A673 (cell line): ENCODE results near the gene NPEPL1.

Experiments
- EZH2 ChIP-seq: fragments of 200-600 bp; sonication (generic); IDR thresholded peaks from 2 replicates; pipeline ENCODE4 v1.6.1; 2017; ENCODE audit warnings: borderline replicate concordance, low read depth, mild to moderate bottlenecking, mixed read lengths, antibody characterized with exemption, low read length; ENCODE audit not compliant: poor library complexity, severe bottlenecking
- TF ChIP-seq, protein P1 (sequence below): fragments of 300-800, 200-600 bp; sonication (generic); conservative IDR thresholded peaks from 2 replicates; pipeline ENCODE4 v1.5.1; 2017; ENCODE audit warnings: low read depth, mild to moderate bottlenecking, antibody characterized with exemption, low read length, moderate library complexity, mixed read lengths

DNA sequence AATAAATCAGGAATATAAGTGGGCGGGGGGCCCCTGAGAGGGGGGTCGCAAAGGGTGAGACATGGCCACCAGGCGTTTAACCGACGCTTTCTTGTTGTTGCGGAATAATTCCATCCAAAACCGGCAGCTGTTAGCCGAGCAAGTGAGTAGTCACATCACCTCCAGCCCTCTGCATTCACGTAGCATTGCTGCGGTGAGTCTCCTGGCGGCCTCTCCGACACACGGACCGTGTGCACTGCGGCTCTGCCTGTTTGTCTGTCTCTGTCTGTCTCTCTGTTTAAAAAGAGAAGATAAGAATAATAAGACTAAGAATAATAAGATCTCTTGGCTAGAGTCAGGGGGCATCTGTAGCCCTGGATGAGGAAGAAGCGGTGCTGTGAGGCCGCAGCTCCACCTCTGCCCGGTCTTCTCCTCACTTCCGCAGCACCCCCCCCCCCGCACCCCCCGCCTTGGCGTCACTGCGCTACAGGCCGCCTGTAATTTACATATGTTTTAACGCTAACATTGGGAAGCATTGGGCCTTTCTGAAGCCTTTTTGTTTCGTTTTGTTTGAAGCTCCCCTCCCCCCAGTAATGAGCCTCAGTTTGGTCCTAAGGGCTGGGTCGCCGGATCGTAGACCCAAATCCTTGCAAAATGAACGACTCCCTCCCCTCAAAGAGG, 40.5 kb upstream of the NPEPL1 start:
- TF ChIP-seq, protein P1, sequence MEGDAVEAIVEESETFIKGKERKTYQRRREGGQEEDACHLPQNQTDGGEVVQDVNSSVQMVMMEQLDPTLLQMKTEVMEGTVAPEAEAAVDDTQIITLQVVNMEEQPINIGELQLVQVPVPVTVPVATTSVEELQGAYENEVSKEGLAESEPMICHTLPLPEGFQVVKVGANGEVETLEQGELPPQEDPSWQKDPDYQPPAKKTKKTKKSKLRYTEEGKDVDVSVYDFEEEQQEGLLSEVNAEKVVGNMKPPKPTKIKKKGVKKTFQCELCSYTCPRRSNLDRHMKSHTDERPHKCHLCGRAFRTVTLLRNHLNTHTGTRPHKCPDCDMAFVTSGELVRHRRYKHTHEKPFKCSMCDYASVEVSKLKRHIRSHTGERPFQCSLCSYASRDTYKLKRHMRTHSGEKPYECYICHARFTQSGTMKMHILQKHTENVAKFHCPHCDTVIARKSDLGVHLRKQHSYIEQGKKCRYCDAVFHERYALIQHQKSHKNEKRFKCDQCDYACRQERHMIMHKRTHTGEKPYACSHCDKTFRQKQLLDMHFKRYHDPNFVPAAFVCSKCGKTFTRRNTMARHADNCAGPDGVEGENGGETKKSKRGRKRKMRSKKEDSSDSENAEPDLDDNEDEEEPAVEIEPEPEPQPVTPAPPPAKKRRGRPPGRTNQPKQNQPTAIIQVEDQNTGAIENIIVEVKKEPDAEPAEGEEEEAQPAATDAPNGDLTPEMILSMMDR = no peak
- no peak for TF ChIP-seq EZH2
